Astrocyte (in vitro differentiated cells and primary cell): Measurements from ENCODE around the gene MATN4. TPM values are rescaled to one million over a fixed set of nuclear protein-coding genes. Genes with fewer than 3 reads are reported as not detected.

ENCODE experiments used
- DNase-seq: peaks from one replicate; pipeline ENCODE4 v3.0.0-alpha.2; 2010; ENCODE audit warnings: low read depth
- FAIRE-seq: peaks from 2 replicates; lab custom pipeline; 2011; peaks lifted over from hg19 to GRCh38; lab: Jason Lieb, UNC
- H2AFZ ChIP-seq: 2 replicates; pipeline ENCODE4 v1.6.0; 2012; ENCODE audit warnings: low read depth, low read length, inconsistent platforms
- H3K27ac ChIP-seq: 2 replicates; pipeline ENCODE4 v1.5.1; 2011; ENCODE audit warnings: low read depth, low read length, inconsistent platforms
- H3K27me3 ChIP-seq: 2 replicates; pipeline ENCODE4 v1.6.0; 2011; ENCODE audit warnings: low read length, inconsistent platforms; ENCODE audit not compliant: insufficient read depth
- H3K36me3 ChIP-seq: 2 replicates; pipeline ENCODE4 v1.5.1; 2011; ENCODE audit warnings: low read length, inconsistent platforms; ENCODE audit not compliant: insufficient read depth
- H3K4me1 ChIP-seq: 2 replicates; pipeline ENCODE4 v1.5.1; 2011; ENCODE audit warnings: low read length, inconsistent platforms; ENCODE audit not compliant: insufficient read depth
- H3K4me2 ChIP-seq: 2 replicates; pipeline ENCODE4 v1.6.0; 2012; ENCODE audit warnings: low read length, inconsistent platforms
- H3K4me3 ChIP-seq: 2 replicates; pipeline ENCODE4 v1.5.1; 2011; ENCODE audit warnings: low read depth, mild to moderate bottlenecking, low read length, inconsistent platforms; ENCODE audit not compliant: insufficient read depth
- H3K79me2 ChIP-seq: 2 replicates; pipeline ENCODE4 v1.6.0; 2012; ENCODE audit warnings: mild to moderate bottlenecking, low read length, inconsistent platforms; ENCODE audit not compliant: insufficient read depth
- H3K9ac ChIP-seq: 2 replicates; pipeline ENCODE4 v1.6.0; 2012; ENCODE audit warnings: mild to moderate bottlenecking, low read length, inconsistent platforms
- H3K9me3 ChIP-seq: 2 replicates; pipeline ENCODE4 v1.5.1; 2012; ENCODE audit warnings: low read depth, mild to moderate bottlenecking, low read length, inconsistent platforms; ENCODE audit not compliant: insufficient read depth
- H4K20me1 ChIP-seq: 2 replicates; pipeline ENCODE4 v1.6.0; 2012; ENCODE audit warnings: low read length, inconsistent platforms; ENCODE audit not compliant: insufficient read depth
- H3K27ac Mint-ChIP-seq: one replicate; pipeline ENCODE4 v1.8.0; 2021; ENCODE audit warnings: mild to moderate bottlenecking, mixed read lengths; ENCODE audit not compliant: unreplicated experiment
- H3K27me3 Mint-ChIP-seq: one replicate; pipeline ENCODE4 v1.8.0; 2021; ENCODE audit warnings: low read depth, mixed read lengths; ENCODE audit not compliant: unreplicated experiment
- H3K36me3 Mint-ChIP-seq: one replicate; pipeline ENCODE4 v1.8.0; 2021; ENCODE audit warnings: low read depth, mixed read lengths; ENCODE audit not compliant: unreplicated experiment
- H3K4me1 Mint-ChIP-seq: one replicate; pipeline ENCODE4 v1.8.0; 2021; ENCODE audit warnings: low read depth, mixed read lengths; ENCODE audit not compliant: unreplicated experiment
- H3K4me3 Mint-ChIP-seq: one replicate; pipeline ENCODE4 v1.8.0; 2021; ENCODE audit warnings: mild to moderate bottlenecking, moderate library complexity, mixed read lengths; ENCODE audit not compliant: unreplicated experiment
- H3K9me3 Mint-ChIP-seq: one replicate; pipeline ENCODE4 v1.8.0; 2021; ENCODE audit warnings: mild to moderate bottlenecking, mixed read lengths; ENCODE audit not compliant: unreplicated experiment
- EZH2 ChIP-seq: IDR thresholded peaks from 2 replicates; pipeline ENCODE4 v1.6.1; 2012; ENCODE audit warnings: mild to moderate bottlenecking, low read length, inconsistent platforms; ENCODE audit not compliant: insufficient read depth
- total RNA-seq: library from RNA; stranded (reverse); gene quantifications from 2 replicates; pipeline ENCODE4 v1.2.1, GENCODE V29; 2021
- TF ChIP-seq, protein P1 (sequence below): IDR thresholded peaks from 2 replicates; pipeline ENCODE4 v1.5.1; 2011; ENCODE audit warnings: low read depth, mild to moderate bottlenecking, inconsistent platforms, low read length, moderate library complexity; ENCODE audit not compliant: insufficient read depth

Gene MATN4
- total RNA-seq, 1 donor from 2014 or later: 0.20 TPM

DNA sequence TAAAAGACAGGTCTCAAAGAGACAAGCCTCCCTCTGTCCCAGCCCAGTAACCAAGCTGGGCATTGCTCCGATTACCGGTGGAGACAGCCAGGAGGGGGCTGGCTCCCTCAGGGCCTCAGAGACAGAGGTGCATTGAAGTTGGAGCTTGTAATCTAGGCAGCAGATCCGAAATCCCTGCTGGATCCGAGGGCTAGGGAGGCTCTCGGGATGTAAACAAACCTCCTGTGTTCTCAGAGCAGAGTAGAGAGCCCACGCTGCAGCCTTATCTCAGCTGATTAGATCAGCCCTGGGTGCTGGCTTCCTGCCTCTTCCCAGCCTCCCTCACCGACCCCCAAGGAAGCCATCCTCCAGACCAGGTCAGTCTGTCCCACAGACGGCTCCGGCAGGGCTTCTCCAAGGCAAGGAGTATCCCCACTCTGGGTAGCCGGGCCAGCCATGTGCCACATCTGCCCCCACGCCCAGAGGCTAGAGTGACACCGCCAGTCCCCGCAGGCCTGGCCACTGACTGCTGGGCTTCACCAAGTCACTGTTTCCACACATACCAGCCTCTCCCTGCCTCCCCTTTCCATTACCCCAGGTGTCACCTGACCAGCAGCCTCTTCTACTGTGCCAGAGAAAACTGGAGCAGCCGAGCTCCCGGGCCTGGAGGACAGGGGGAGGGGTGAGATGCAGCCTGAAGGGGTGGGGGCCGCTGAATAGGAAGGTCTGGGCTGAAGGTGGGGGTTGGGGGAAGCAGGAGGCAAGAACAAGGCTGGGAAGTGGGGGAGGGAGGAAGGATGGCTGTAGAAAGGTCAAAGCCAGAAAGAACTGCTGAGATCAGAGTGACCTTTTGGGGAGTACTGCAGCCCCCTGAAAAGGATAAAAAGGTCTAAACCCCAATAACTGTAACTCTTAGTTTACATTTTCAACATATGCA lies 34.1 kb upstream of the MATN4 start:
- Histone ChIP-seq H3K9ac (peak overlapping the region; percentile 99), H3K4me1 (peaks cover 87% of the 10 kb centered on the region), H3K27ac (peak overlapping the region; percentile 93), H2AFZ (no peak overlapping the region), H3K4me3 (peak overlapping the region; percentile 21), H3K36me3 (peaks cover 8% of the 10 kb centered on the region), H4K20me1 (peaks cover 50% of the 10 kb centered on the region), H3K79me2 (peaks cover 94% of the 10 kb centered on the region), H3K27me3 (no peaks in the 10 kb centered on the region), H3K4me2 (peak overlapping the region; percentile 95), H3K9me3 (no peaks in the 10 kb centered on the region)
- Mint-ChIP-seq H3K4me3 (peak overlapping the region; percentile 77), H3K27me3 (no peaks in the 10 kb centered on the region), H3K9me3 (no peaks in the 10 kb centered on the region), H3K4me1 (peaks cover 79% of the 10 kb centered on the region), H3K27ac (peak overlapping the region; percentile 89), H3K36me3 (peaks cover 4% of the 10 kb centered on the region)
- DNase-seq (peak; percentile 71), FAIRE-seq (no peak)
- no peak for TF ChIP-seq EZH2
- TF ChIP-seq, protein P1, sequence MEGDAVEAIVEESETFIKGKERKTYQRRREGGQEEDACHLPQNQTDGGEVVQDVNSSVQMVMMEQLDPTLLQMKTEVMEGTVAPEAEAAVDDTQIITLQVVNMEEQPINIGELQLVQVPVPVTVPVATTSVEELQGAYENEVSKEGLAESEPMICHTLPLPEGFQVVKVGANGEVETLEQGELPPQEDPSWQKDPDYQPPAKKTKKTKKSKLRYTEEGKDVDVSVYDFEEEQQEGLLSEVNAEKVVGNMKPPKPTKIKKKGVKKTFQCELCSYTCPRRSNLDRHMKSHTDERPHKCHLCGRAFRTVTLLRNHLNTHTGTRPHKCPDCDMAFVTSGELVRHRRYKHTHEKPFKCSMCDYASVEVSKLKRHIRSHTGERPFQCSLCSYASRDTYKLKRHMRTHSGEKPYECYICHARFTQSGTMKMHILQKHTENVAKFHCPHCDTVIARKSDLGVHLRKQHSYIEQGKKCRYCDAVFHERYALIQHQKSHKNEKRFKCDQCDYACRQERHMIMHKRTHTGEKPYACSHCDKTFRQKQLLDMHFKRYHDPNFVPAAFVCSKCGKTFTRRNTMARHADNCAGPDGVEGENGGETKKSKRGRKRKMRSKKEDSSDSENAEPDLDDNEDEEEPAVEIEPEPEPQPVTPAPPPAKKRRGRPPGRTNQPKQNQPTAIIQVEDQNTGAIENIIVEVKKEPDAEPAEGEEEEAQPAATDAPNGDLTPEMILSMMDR: no peak

DNA sequence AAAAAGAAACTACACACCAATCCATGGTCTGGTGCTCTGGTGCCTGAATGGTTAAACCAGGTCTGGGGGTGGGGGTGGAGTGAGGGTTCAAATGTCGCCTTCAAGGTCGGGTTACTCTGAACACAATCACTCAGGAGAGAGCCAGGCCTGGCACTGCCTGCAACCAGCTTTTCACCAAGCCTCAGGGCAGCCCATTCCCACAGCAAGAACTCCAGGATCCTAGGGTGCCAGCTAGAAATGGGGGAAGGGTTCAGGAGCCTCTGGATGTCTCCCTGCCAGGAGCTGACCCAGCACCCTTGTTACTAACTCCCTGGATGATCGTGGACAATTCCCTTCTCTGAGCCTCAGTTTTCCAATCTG lies 33.5 kb upstream of the MATN4 start:
- Histone ChIP-seq H3K4me2 (peak overlapping the region; percentile 95), H3K4me1 (peaks cover 91% of the 10 kb centered on the region)
- H3K27ac Mint-ChIP-seq: peak overlapping the region; percentile 89

More for the DNA sequence above, 33.5 kb upstream of the MATN4 start:
- Histone ChIP-seq H3K36me3 (peaks cover 8% of the 10 kb centered on the region), H2AFZ (no peak overlapping the region), H3K27me3 (no peaks in the 10 kb centered on the region), H3K79me2 (peaks cover 90% of the 10 kb centered on the region), H3K4me3 (peak overlapping the region; percentile 21), H3K9ac (peak overlapping the region; percentile 99), H4K20me1 (peaks cover 45% of the 10 kb centered on the region), H3K27ac (peak overlapping the region; percentile 93), H3K9me3 (no peaks in the 10 kb centered on the region)
- Mint-ChIP-seq H3K9me3 (no peaks in the 10 kb centered on the region), H3K4me1 (peaks cover 82% of the 10 kb centered on the region), H3K4me3 (peak overlapping the region; percentile 77), H3K36me3 (peaks cover 4% of the 10 kb centered on the region), H3K27me3 (no peaks in the 10 kb centered on the region)
- FAIRE-seq (no peak), DNase-seq (no peak)
- no peak for TF ChIP-seq EZH2
- TF ChIP-seq, protein P1: no peak
